Endothelial cell of umbilical vein (primary cell): ENCODE measurements around the gene ABCC4. TPM values are rescaled to one million over a fixed set of nuclear protein-coding genes. Genes with fewer than 3 reads are reported as not detected.

Source experiments
- BruUV-seq: library from RNA; stranded (reverse); fragments of 400-500 nt; replicated peaks from 2 replicates; lab custom pipeline; 2021; lab: Mats Ljungman, UMichigan
- CTCF ChIA-PET: fragments of 300-600, 350-600 bp; sonication (Branson Sonifier 250); formaldehyde crosslinking; loops from one replicate; lab custom pipeline; 2021; ENCODE audit warnings: antibody characterized with exemption, inconsistent platforms; lab: Charles Lee
- POLR2A ChIA-PET: fragments of 300-600, 350-600 bp; sonication (Branson Sonifier 250); formaldehyde crosslinking; loops from one replicate; lab custom pipeline; 2021; ENCODE audit warnings: antibody characterized with exemption, inconsistent platforms; lab: Charles Lee
- DNase-seq: peaks from one replicate; pipeline ENCODE4 v3.0.0-alpha.2; 2011; ENCODE audit warnings: low read depth, low spot score
- FAIRE-seq: peaks from 2 replicates; lab custom pipeline; 2011; peaks lifted over from hg19 to GRCh38; lab: Jason Lieb, UNC
- H2AFZ ChIP-seq: 2 replicates; pipeline ENCODE4 v1.6.0; 2012; ENCODE audit warnings: low read depth, low read length, control low read depth, inconsistent platforms
- H3K27ac ChIP-seq: 2 replicates; pipeline ENCODE4 v1.5.1; 2011; ENCODE audit warnings: low read depth, mild to moderate bottlenecking, control low read depth, low read length, moderate library complexity; ENCODE audit not compliant: insufficient read depth
- H3K27me3 ChIP-seq, 2 experiments: 2 replicates each; pipeline versions ENCODE4 v1.6.0 to v1.6.1; 2011; ENCODE audit warnings: low read length in 2 of 2, mixed read lengths in 1 of 2; ENCODE audit not compliant: control insufficient read depth in 2 of 2, insufficient read depth in 2 of 2
- H3K36me3 ChIP-seq, 2 experiments: 2 replicates in 1 of 2; 3 replicates in 1 of 2; pipeline ENCODE4 v1.5.1; 2011; ENCODE audit warnings: low read length in 2 of 2, mild to moderate bottlenecking in 1 of 2, moderate library complexity in 1 of 2; ENCODE audit not compliant: control insufficient read depth in 2 of 2, insufficient read depth in 2 of 2; ENCODE audit errors: extremely low read depth in 1 of 2
- H3K4me1 ChIP-seq: 3 replicates; pipeline ENCODE4 v1.5.1; 2011; ENCODE audit warnings: mild to moderate bottlenecking, low read length; ENCODE audit not compliant: control insufficient read depth, insufficient read depth; ENCODE audit errors: extremely low read depth
- H3K4me2 ChIP-seq: 2 replicates; pipeline ENCODE4 v1.6.1; 2011; ENCODE audit warnings: low read length, control low read depth, mixed read lengths; ENCODE audit not compliant: insufficient read depth
- H3K4me3 ChIP-seq, 3 experiments: fragments of 200-600 bp in 1 of 3; sonication (generic), shearing (Covaris generic) in 1 of 3; replicated peaks in 1 of 3; 2 replicates each; pipeline ENCODE4 v1.5.1; 2011 to 2016; ENCODE audit warnings: control low read depth in 3 of 3, low read length in 3 of 3, mild to moderate bottlenecking in 2 of 3, inconsistent platforms in 1 of 3, low read depth in 1 of 3, moderate library complexity in 1 of 3; ENCODE audit not compliant: insufficient read depth in 1 of 3
- H3K79me2 ChIP-seq: 2 replicates; pipeline ENCODE4 v1.6.0; 2012; ENCODE audit warnings: low read length, inconsistent platforms; ENCODE audit not compliant: control insufficient read depth, insufficient read depth
- H3K9ac ChIP-seq: replicated peaks from 2 replicates; pipeline ENCODE3; 2011; ENCODE audit warnings: low read length, control low read depth; ENCODE audit not compliant: insufficient read depth; ENCODE audit errors: extremely low read depth
- H3K9me1 ChIP-seq: replicated peaks from 3 replicates; pipeline ENCODE4 v1.6.0; 2011; ENCODE audit warnings: mild to moderate bottlenecking, low read length; ENCODE audit not compliant: control insufficient read depth, insufficient read depth; ENCODE audit errors: extremely low read depth
- H3K9me3 ChIP-seq: replicated peaks from 2 replicates; pipeline ENCODE4 v1.5.1; 2012; ENCODE audit warnings: low read length, inconsistent platforms; ENCODE audit not compliant: control insufficient read depth, insufficient read depth
- H4K20me1 ChIP-seq: replicated peaks from 2 replicates; pipeline ENCODE3; 2011; ENCODE audit warnings: mild to moderate bottlenecking, low read length; ENCODE audit not compliant: control insufficient read depth, insufficient read depth; ENCODE audit errors: extremely low read depth
- CTCF ChIP-seq, 2 donors: IDR thresholded peaks; 1 replicate in 1 of 2; 2 replicates in 1 of 2; pipeline ENCODE4 v1.5.1; 2011; ENCODE audit warnings: low read length in 2 of 2, mild to moderate bottlenecking in 2 of 2, moderate library complexity in 2 of 2, control low read depth in 1 of 2, inconsistent platforms in 1 of 2, low read depth in 1 of 2; ENCODE audit not compliant: insufficient read depth in 1 of 2; ENCODE audit errors: extremely low read depth in 1 of 2
- EZH2 ChIP-seq: IDR thresholded peaks from 2 replicates; pipeline ENCODE4 v1.6.1; 2012; ENCODE audit warnings: borderline replicate concordance, low read depth, mild to moderate bottlenecking, moderate library complexity, low read length, inconsistent platforms; ENCODE audit not compliant: severe bottlenecking
- FOS ChIP-seq: IDR thresholded peaks from 2 replicates; pipeline ENCODE4 v1.6.1; 2011; ENCODE audit warnings: mild to moderate bottlenecking, low read length, moderate library complexity, borderline replicate concordance; ENCODE audit not compliant: insufficient read depth
- GATA2 ChIP-seq: IDR thresholded peaks from 2 replicates; pipeline ENCODE4 v1.7.0; 2011; ENCODE audit warnings: low read depth, mild to moderate bottlenecking, moderate library complexity, mixed read lengths, low read length; ENCODE audit not compliant: insufficient read length, insufficient read depth
- JUN ChIP-seq: IDR thresholded peaks from 2 replicates; pipeline ENCODE4 v1.6.1; 2011; ENCODE audit warnings: borderline replicate concordance, low read depth; ENCODE audit not compliant: insufficient read length, insufficient read depth
- MAX ChIP-seq: IDR thresholded peaks from 2 replicates; pipeline ENCODE4 v1.6.1; 2011; ENCODE audit not compliant: insufficient read depth, insufficient read length
- MYC ChIP-seq: IDR thresholded peaks from one replicate; pipeline ENCODE4 v1.6.1; 2011; ENCODE audit warnings: mild to moderate bottlenecking, low read depth, low read length
- POLR2A ChIP-seq: IDR thresholded peaks from 2 replicates; pipeline ENCODE4 v1.6.1; 2012; ENCODE audit warnings: low read depth, mild to moderate bottlenecking, control low read depth, low read length
- POLR2AphosphoS5 ChIP-seq: IDR thresholded peaks from 2 replicates; pipeline ENCODE4 v1.6.1; 2012; ENCODE audit warnings: low read depth, mild to moderate bottlenecking, control low read depth, low read length, moderate library complexity; ENCODE audit not compliant: insufficient read depth
- dilution Hi-C: fragments of 300-500 bp; cut with MboI; formaldehyde crosslinking; loops from one replicate; pipeline ENCODE4 v1.15.0; 2019; ENCODE audit warnings: low sequenced_read_pairs; ENCODE audit not compliant: extremely low pct_ligation_motif_present
- intact Hi-C: fragments of 100-400 bp; cut with micrococcal nuclease; formaldehyde crosslinking; loops from one replicate; pipeline ENCODE4 v1.10.0; 2022
- polyA plus RNA-seq, 4 experiments: library from polyadenylated mRNA; depleted of rRNA in 3 of 4; stranded (reverse) in 3 of 4; unstranded in 1 of 4; fragments of >200 nt; gene quantifications; 2 replicates each; pipeline versions ENCODE4 v1.2.1 to v1.2.3, GENCODE V29; 2011 to 2012; ENCODE audit warnings: missing spikeins in 1 of 4
- total RNA-seq: library from RNA; stranded (reverse); gene quantifications from 2 replicates; pipeline ENCODE4 v1.2.3, GENCODE V29; 2021

Gene ABCC4
- total and polyA plus RNA-seq, 2 donors (not counting 3 experiments of a cell fraction or from before 2014, with no cell fraction given): 9.2 to 15.9 TPM

GRCh38 chr13:95059306-95059705, 241.9 kb downstream of the ABCC4 start:
- H3K9me3 ChIP-seq: no peaks in the 10 kb centered on the region
- H3K27ac ChIP-seq: no peak overlapping the region
- no peak overlapping the region for H3K4me2 ChIP-seq
- no peaks in the 10 kb centered on the region for H3K9me1 ChIP-seq
- H4K20me1 ChIP-seq: no peaks in the 10 kb centered on the region
- dilution Hi-C loops: no loop called here
- H3K4me1 ChIP-seq: no peaks in the 10 kb centered on the region
- TF ChIP-seq POLR2A (no peak), MYC (no peak), JUN (no peak), EZH2 (no peak), MAX (no peak), POLR2AphosphoS5 (no peak), FOS (no peak), CTCF (IDR thresholded peaks at IDR 0.05; ENCODE audit: extremely low read depth in 1 of 2, insufficient read depth in 1 of 2, low read depth in 1 of 2, low read length in 2 of 2) (no peak), GATA2 (no peak)
- no peaks in the 10 kb centered on the region for H3K27me3 ChIP-seq
- intact Hi-C loops: no loop called here
- H3K79me2 ChIP-seq: no peaks in the 10 kb centered on the region
- H3K9ac ChIP-seq: no peak overlapping the region
- POLR2A ChIA-PET: no interaction called here
- no peak overlapping the region for H2AFZ ChIP-seq
- H3K4me3 ChIP-seq: no peak overlapping the region
- DNase-seq: no peak
- CTCF ChIA-PET: no interaction called here
- BruUV-seq: no TSS peak
- FAIRE-seq: no peak
- H3K36me3 ChIP-seq: peaks cover 0 to 2% of the 10 kb centered on the region in 2 experiments
